Mucosa of descending colon (tissue), 3 donors: Measurements from ENCODE around the gene SSX2IP. TPM values are rescaled to one million over a fixed set of nuclear protein-coding genes. Genes with fewer than 3 reads are reported as not detected.
"Not testable (repeated sequence)": the region's sequence is repeated elsewhere in the genome, so short reads cannot be mapped to it uniquely, and the experiment has no call there.

Experiments used
- ATAC-seq: fragments of 200-7000 bp; cut with Tn5 transposase; one replicate; pipeline ENCODE4 v1.9.1; 2020; ENCODE audit warnings: mild to moderate bottlenecking, moderate library complexity
- DNase-seq, 3 donors: peaks; one replicate each; pipeline ENCODE4 v3.0.0-alpha.2; 2020
- H3K36me3 ChIP-seq: fragments of 200-600 bp; one replicate; pipeline ENCODE4 v1.8.0; 2021; ENCODE audit warnings: low read depth, mild to moderate bottlenecking
- H3K4me1 ChIP-seq: fragments of 200-600 bp; one replicate; pipeline ENCODE4 v1.8.0; 2021; ENCODE audit warnings: low read depth, mild to moderate bottlenecking
- H3K4me3 ChIP-seq: fragments of 200-600 bp; one replicate; pipeline ENCODE4 v1.8.0; 2021; ENCODE audit warnings: mild to moderate bottlenecking
- H3K9me3 ChIP-seq: fragments of 200-600 bp; one replicate; pipeline ENCODE4 v1.8.0; 2021; ENCODE audit warnings: mild to moderate bottlenecking
- intact Hi-C, 2 donors: fragments of 100-400 bp; cut with DNase I in 1 of 2; cut with micrococcal nuclease in 1 of 2; formaldehyde crosslinking; loops; one replicate each; pipeline versions ENCODE4 v1.11.0 to v1.11.1; 2022; cut with DNase I, micrococcal nuclease
- total RNA-seq, 3 donors: library from RNA; stranded (reverse); fragmentation: NEBNext Ultra II Directional in 2 of 3; extraction: Animal tissue kit (Norgen Biotek cat#: 25700) in 2 of 3; gene quantifications; one replicate each; pipeline versions ENCODE4 v1.2.1 to v1.2.4, GENCODE V29; 2021 to 2023
- TF ChIP-seq, protein P1 (sequence below): fragments of 200-600 bp; IDR thresholded peaks from one replicate; pipeline ENCODE4 v1.8.0; 2022; ENCODE audit warnings: antibody characterized with exemption, mild to moderate bottlenecking
- donor health status: DM: no; HTN: no; CAD: no; lungs with moderate emphysema.
- donor health status: DM: no; HTN: no; CAD: no.
- donor health status: DM: no; HTN: yes; CAD: no.

The SSX2IP gene
- total RNA-seq, 3 donors from 2014 or later = 6.2 to 36.7 (median 14.4) TPM

DNA sequence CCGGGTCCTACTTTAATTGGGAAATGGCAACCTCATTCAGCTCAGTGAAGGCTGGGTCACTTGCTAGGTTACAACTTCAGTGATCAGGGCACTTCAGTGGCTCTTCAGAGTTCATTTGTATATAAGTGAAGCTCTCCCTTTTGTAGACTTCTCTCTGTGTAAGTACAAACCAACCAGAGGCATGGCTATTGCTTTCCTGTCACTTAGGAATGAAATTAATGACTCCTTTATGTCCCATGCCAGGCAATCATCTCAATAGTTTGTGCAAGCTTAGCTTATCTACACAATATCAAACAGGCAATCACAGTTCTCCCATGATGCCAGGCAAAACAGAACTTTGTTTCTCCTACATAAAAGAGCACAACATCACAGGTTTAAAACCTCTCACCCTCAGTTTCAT lies 93.2 kb downstream of the SSX2IP start:
- TF ChIP-seq, protein P1, sequence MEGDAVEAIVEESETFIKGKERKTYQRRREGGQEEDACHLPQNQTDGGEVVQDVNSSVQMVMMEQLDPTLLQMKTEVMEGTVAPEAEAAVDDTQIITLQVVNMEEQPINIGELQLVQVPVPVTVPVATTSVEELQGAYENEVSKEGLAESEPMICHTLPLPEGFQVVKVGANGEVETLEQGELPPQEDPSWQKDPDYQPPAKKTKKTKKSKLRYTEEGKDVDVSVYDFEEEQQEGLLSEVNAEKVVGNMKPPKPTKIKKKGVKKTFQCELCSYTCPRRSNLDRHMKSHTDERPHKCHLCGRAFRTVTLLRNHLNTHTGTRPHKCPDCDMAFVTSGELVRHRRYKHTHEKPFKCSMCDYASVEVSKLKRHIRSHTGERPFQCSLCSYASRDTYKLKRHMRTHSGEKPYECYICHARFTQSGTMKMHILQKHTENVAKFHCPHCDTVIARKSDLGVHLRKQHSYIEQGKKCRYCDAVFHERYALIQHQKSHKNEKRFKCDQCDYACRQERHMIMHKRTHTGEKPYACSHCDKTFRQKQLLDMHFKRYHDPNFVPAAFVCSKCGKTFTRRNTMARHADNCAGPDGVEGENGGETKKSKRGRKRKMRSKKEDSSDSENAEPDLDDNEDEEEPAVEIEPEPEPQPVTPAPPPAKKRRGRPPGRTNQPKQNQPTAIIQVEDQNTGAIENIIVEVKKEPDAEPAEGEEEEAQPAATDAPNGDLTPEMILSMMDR = no peak

DNA sequence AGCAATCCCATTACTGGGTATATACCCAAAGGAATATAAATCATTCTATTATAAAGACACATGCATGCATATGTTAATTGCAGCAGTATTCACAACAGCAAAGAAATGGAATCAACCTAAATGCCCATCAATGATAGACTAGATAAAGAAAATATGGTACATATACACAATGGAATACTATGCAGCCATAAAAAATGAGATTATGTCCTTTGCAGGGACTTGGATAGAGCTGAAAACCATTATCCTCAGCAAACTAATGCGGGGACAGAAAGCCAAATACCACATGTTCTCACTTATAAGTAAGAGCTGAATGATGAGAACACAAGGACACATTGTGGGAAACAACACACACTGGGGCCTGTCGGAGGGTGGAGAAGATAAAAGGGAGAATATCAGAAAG lies 95.3 kb downstream of the SSX2IP start:
- H3K9me3 ChIP-seq, H3K36me3 ChIP-seq, DNase-seq, intact Hi-C loops, ATAC-seq, H3K4me1 ChIP-seq, H3K4me3 ChIP-seq: not testable (repeated sequence)

More for the DNA sequence above, 93.2 kb downstream of the SSX2IP start:
- no peak for DNase-seq
- Histone ChIP-seq H3K4me1 (no peaks in the 10 kb centered on the region), H3K9me3 (no peaks in the 10 kb centered on the region), H3K4me3 (no peak overlapping the region), H3K36me3 (no peaks in the 10 kb centered on the region)
- intact Hi-C loops = no loop called here
- ATAC-seq = no peak

Other genes starting within 250 kb of the SSX2IP start
- gene RPF1, start 211.2 kb downstream of the SSX2IP start, total RNA-seq = 10 to 100 TPM; 24.3 to 28.8 (median 25.8) TPM
- gene SPATA1, start 184.1 kb downstream of the SSX2IP start, total RNA-seq = 1 to 10 TPM; 2.0 to 3.8 (median 3.5) TPM
- gene GNG5, start 183.9 kb downstream of the SSX2IP start, total RNA-seq = 100 to 1,000 TPM in 2 of 3 donors, 10 to 100 TPM in 1; 75.6 to 158 (median 144) TPM
- gene CTBS, start 116.0 kb downstream of the SSX2IP start, total RNA-seq = 10 to 100 TPM; 15.9 to 25.4 (median 23.3) TPM
- 1 to 10 TPM; 2.5 to 3.5 (median 2.5) TPM for gene LPAR3, start 202.7 kb upstream of the SSX2IP start, total RNA-seq